Spleen (tissue), 7 donors: ENCODE measurements around the gene SERHL2.

Experiments used
- POLR2A ChIP-seq, 3 donors: fragments of 450-650 bp; IDR thresholded peaks; one replicate each; pipeline ENCODE4 v1.5.1; 2017; ENCODE audit warnings: antibody characterized with exemption in 3 of 3, mild to moderate bottlenecking in 1 of 3
- TF ChIP-seq, protein P1 (sequence below), 11 experiments: fragments of 200-600 bp in 7 of 11; fragments of 450-650 bp in 4 of 11; sonication (generic) in 4 of 11; IDR thresholded peaks in 8 of 11; conservative IDR thresholded peaks in 3 of 11; 1 replicate in 7 of 11; 2 replicates in 4 of 11; pipeline versions ENCODE4 v1.4.0 to v1.8.0; 2016 to 2021; ENCODE audit warnings: antibody characterized with exemption in 11 of 11, inconsistent platforms in 4 of 11, mild to moderate bottlenecking in 1 of 11
- donor health status: DM: no; HTN: no; CAD: no; lungs with moderate emphysema.
- donor health status: DM: no; HTN: no; CAD: no.
- donor health status: DM: no; HTN: no; CAD: no.

- TF ChIP-seq, protein P1, sequence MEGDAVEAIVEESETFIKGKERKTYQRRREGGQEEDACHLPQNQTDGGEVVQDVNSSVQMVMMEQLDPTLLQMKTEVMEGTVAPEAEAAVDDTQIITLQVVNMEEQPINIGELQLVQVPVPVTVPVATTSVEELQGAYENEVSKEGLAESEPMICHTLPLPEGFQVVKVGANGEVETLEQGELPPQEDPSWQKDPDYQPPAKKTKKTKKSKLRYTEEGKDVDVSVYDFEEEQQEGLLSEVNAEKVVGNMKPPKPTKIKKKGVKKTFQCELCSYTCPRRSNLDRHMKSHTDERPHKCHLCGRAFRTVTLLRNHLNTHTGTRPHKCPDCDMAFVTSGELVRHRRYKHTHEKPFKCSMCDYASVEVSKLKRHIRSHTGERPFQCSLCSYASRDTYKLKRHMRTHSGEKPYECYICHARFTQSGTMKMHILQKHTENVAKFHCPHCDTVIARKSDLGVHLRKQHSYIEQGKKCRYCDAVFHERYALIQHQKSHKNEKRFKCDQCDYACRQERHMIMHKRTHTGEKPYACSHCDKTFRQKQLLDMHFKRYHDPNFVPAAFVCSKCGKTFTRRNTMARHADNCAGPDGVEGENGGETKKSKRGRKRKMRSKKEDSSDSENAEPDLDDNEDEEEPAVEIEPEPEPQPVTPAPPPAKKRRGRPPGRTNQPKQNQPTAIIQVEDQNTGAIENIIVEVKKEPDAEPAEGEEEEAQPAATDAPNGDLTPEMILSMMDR (IDR thresholded peaks at IDR 0.05 in 8 of 11, conservative IDR thresholded peaks at IDR 0.05 in 3 of 11): no peak
- no peak for TF ChIP-seq POLR2A (IDR thresholded peaks at IDR 0.05)
Observed at GRCh38 chr22:42548597-42549330, 5.0 kb upstream of the SERHL2 start.
